NOMO-1 (cell line): ENCODE data around the gene ADORA1.

ENCODE experiments used
- DNase-seq, 2 experiments: peaks; one replicate each; lab custom pipeline; 2025; ENCODE audit not compliant: unreplicated experiment in 2 of 2; lab: John Stamatoyannopoulos, UW

ADORA1 gene

GRCh38 chr1:203169770-203170520 is 42.4 kb downstream of the ADORA1 start:
- no peak for DNase-seq

GRCh38 chr1:203170625-203171330 is 43.3 kb downstream of the ADORA1 start:
- DNase-seq, result no peak

- no peak for DNase-seq
These were observed 44.0 kb downstream of the ADORA1 start for GRCh38 chr1:203171341-203172183.

DNA sequence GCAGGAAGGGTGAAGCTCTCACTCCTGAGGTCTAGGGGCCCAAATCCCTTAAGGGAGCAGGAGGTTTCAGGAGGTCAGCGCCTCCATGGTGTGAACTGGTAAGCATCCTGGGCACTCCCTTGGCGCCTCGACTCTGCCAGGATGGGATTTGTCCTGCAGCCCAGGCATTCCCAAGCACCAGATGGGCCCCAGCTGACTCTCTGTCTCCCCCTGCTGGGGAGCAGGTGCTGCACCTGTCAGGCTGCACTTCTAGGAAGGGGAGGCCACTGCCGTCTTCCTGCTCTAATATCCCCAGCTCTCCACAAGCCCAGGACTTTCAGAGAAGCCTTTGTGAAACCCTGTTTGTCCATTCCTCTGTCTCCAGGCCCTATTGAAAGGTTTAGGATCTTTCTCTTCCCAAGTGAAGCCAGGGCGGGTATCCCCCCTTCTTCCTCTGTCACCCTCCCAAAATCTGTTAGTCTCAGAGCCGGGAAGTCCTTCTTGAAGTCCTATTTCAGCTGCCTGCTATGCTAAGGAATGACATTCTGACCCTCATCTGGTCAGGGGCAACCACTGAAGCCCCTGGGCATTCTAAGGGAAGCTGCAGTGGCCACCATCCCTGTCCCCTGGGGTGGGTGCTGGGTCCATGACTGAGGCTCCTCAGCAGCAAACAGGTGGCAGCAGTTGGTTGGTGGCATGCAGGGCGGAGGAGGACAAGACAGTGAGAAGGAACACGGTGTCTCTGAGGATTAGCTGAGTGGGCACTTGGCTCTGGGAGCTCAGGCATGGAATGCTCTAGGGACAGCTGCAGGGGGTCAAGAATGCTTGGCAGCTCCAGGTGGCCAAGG is 44.9 kb downstream of the ADORA1 start:
- peak in 1 of 2 experiments; percentile 41 for DNase-seq

DNA sequence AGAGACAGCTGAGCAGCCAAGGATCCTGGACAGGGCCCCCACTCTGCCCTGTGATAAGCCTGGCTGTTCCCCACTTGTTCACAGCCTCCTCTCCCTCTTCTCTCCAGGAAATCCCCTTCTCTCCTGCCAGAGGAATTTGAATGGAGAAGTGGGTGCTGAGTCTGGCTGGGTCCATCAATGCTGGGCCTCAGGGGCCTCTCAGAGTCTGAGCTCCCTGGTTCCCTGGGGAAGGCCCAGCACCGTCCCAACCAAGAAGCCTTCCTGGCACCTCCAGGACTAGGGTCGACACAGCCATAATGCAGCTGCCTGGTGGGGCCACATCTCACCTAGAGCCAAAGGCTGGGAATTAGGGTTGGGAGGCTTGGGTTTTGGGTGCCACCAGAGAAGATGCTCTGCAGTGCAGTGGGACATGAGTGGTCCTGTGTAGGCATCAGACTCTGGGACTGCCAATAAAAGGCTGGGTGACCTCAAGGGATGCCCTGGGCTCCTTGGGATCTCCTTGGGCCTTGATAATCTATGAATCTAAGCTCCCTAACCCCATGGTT is 45.6 kb downstream of the ADORA1 start:
- DNase-seq, result no peak

- peak in 1 of 2 experiments; percentile 7 for DNase-seq
These were observed 46.0 kb downstream of the ADORA1 start for GRCh38 chr1:203173566-203173965.

DNA sequence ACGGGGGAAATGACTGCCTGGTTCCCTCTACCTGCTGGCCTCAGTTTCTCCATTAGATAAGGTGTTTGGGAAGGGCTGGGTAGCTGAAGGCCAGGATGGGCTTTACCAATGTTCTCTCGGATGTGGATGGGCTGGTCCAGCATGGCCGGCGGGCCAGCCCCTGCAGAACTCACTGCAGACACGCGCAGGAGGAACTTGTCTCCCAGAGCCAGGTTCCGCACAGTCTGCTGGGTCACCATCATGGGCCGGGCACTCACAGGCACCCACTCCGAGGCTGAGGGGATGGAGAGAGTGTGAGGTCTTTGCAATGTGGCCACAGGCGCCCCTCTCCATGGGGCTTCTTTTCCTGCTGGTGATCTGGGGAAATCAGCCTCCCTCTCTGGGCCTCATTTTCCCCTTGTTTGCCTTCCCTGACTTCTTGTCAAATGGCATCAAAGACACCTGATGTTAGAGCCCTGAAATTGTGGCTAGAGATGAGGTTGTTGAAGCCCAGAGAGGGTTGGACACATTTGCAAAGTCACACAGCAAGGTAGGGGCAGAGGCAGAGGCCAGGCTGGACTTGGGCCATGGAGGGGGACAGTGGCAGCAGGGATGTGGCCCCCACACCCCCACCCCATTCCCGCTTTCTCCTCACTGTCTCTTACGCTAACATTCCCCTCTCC is 46.9 kb downstream of the ADORA1 start:
- DNase-seq, result no peak

DNA sequence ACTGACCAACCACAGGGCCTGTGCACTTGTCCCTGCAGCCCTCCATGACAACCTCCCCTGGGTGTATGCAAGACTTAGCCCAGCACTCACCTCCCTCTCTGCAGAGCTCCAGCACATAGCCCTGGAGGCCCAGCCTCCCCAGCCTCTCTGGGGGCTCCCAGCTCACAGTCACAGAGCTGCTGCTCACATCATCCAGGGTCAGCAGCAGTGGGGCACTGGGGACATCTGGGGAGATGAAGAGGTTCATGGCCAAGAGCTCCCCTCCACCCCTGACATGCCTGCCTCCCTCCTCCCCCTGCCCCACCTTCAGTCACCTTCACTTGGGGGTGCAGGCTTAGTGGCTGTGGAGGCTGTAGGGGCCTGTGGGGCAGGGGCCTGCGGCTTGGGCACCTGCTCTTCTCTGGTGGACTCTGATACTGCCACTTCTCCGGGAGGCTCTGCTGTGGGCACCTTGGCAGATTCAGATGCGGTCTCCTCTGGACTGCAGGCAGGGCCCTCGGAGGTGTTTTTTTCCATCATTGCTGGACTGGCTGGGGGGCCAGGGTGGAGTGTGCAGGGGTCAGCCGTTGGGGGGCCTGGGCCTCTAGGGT is 47.8 kb downstream of the ADORA1 start, which contains the start of gene MYBPH:
Gene MYBPH, minus strand, starts transcription at position 590 of the 590 bp plus-strand sequence. Its CDS starts 71 bp downstream, at position 519.
- DNase-seq, result no peak

GRCh38 chr1:203175827-203176241 is 48.3 kb downstream of the ADORA1 start:
- DNase-seq, result peak; percentile 39 to 58

DNA sequence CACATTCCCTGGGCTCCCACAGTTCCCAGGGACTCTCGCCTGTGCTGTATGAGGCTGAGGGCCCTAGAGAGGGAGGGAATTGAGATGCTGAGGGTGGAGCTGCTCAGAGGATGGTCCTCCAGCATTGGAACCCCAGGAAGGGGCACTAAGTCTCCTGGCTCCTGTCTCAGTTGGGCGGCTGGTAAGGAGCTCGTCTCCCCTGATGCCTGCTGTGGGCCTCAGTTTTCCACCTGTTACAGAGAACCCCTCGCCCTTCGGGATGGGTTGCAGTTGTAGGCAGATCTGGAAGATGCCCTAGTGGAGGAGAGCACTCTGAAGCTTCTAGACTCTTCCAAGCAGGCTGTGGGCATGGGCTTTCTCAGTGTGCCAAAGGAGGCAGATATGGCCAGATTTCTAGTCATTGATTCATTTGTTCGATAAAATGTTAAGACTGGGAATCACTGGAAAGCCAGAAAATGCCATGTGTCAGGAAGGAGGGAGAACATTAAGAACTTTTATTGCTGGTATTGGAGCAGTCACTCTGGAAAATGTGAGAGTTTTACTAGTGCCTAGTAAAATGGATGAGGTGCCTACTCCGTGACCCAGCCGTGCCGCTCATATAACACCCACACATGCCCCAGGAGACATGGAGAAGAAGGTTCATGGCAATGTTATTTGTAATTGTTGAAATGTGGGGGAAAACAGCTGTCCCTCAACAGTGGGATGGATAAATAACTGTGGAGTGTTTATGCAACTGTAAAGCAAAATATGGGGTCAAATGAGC is 48.9 kb downstream of the ADORA1 start:
- DNase-seq, result no peak

- DNase-seq, result no peak
These were observed 49.5 kb downstream of the ADORA1 start for GRCh38 chr1:203177036-203177405.

GRCh38 chr1:203177470-203178039 is 50.0 kb downstream of the ADORA1 start:
- no peak for DNase-seq

- DNase-seq, result no peak
These were observed 50.6 kb downstream of the ADORA1 start for GRCh38 chr1:203178083-203178482.

- DNase-seq, result peak in 1 of 2 experiments; percentile 40
These were observed 51.5 kb downstream of the ADORA1 start for GRCh38 chr1:203178821-203179666.

GRCh38 chr1:203179667-203180005 is 52.1 kb downstream of the ADORA1 start:
- no peak for DNase-seq

DNA sequence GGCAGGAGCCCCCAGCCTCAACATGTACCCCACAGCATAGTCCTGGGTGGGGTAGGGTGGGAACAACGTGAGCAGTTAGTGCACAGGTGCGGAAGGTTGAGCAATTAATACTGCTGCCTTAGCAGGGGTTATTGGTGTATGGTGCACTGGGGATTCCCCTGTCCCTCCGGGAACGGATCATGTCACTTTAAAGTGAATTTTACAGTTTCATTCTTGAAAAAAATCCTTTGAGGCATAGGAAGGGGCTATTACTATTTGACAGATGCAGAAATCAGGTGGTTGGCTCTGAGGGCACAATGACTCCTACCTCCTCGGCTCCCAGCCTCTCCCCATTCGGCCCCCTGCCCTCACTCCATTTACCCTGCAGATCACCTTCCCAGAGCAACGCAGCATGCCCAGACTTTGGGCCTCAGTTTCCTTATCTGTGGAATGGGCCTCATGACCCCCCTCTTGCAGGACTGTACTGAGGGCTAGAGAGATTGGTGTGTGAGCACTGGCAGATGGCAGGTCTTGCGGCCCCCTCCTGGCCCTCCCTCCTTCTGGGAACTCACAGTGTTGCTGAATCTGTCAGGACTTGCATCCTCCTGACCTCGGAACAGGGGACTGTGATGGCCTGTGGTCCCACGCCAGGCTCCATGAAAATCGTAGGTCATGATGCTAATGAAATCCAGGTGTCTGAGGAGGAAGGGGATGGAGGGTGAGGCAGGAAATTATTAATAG is 53.2 kb downstream of the ADORA1 start:
- no peak for DNase-seq
